Stimulated activated effector memory CD8-positive, alpha-beta T cell treated with anti-CD3 and anti-CD28 coated beads, Interleukin-12 subunit alpha, Interleukin-12 subunit beta, amount 100 ng/mL, for 72 hours (primary cell): Measurements from ENCODE around the gene MAN2A1.

Experiments used
- ATAC-seq: fragments of 150-1000 bp; cut with Tn5 transposase; 2 replicates; pipeline ENCODE4 v1.10.0; 2021
- DNase-seq, 2 donors: peaks; one replicate each; pipeline ENCODE4 v3.0.0; 2021 to 2022; ENCODE audit warnings: low spot score in 2 of 2
- H3K27ac Mint-ChIP-seq: one replicate; pipeline ENCODE4 v1.8.0; 2022; ENCODE audit warnings: mild to moderate bottlenecking, mixed read lengths
- H3K36me3 Mint-ChIP-seq: one replicate; pipeline ENCODE4 v1.8.0; 2022; ENCODE audit warnings: mild to moderate bottlenecking, mixed read lengths
- H3K4me1 Mint-ChIP-seq: one replicate; pipeline ENCODE4 v1.8.0; 2022; ENCODE audit warnings: mixed read lengths
- H3K4me3 Mint-ChIP-seq: one replicate; pipeline ENCODE4 v1.8.0; 2022; ENCODE audit warnings: mild to moderate bottlenecking, mixed read lengths
- H3K9me3 Mint-ChIP-seq: one replicate; pipeline ENCODE4 v1.8.0; 2022; ENCODE audit warnings: mixed read lengths

Gene MAN2A1

GRCh38 chr5:109693535-109694400 is 4.0 kb downstream of the MAN2A1 start:
- DNase-seq (no peak), ATAC-seq (no peak)
- Mint-ChIP-seq H3K9me3 (no peaks in the 10 kb centered on the region), H3K4me3 (peak overlapping the region; percentile 83), H3K36me3 (peaks cover 14% of the 10 kb centered on the region), H3K27ac (peak overlapping the region; percentile 71), H3K4me1 (peaks cover 72% of the 10 kb centered on the region)

DNA sequence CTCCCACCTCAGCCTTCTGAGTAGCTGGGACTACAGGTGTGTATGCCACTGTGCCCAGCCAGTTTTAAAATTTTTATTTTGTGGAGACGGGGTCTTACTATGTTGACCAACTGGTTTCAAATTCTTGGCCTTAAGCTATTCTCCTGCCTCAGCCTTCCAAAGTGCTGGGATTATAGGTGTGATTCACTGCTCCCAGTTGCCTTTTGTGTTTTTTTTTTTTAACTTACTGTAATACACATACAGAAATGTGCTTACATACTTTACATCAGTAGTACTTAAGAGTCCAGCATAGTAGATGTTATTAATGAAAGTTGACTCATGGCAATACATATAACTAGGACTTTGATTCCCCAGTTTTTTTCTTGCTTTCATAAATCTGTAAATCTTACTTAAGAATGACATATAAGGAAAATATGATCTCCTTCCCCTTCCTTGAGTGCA is 4.7 kb downstream of the MAN2A1 start:
- H3K4me1 Mint-ChIP-seq = peaks cover 74% of the 10 kb centered on the region
- H3K27ac Mint-ChIP-seq = peak overlapping the region; percentile 71
- peaks cover 14% of the 10 kb centered on the region for H3K36me3 Mint-ChIP-seq
- ATAC-seq (no peak), DNase-seq (no peak)
- peak overlapping the region; percentile 32 for H3K4me3 Mint-ChIP-seq
- H3K9me3 Mint-ChIP-seq = no peaks in the 10 kb centered on the region

DNA sequence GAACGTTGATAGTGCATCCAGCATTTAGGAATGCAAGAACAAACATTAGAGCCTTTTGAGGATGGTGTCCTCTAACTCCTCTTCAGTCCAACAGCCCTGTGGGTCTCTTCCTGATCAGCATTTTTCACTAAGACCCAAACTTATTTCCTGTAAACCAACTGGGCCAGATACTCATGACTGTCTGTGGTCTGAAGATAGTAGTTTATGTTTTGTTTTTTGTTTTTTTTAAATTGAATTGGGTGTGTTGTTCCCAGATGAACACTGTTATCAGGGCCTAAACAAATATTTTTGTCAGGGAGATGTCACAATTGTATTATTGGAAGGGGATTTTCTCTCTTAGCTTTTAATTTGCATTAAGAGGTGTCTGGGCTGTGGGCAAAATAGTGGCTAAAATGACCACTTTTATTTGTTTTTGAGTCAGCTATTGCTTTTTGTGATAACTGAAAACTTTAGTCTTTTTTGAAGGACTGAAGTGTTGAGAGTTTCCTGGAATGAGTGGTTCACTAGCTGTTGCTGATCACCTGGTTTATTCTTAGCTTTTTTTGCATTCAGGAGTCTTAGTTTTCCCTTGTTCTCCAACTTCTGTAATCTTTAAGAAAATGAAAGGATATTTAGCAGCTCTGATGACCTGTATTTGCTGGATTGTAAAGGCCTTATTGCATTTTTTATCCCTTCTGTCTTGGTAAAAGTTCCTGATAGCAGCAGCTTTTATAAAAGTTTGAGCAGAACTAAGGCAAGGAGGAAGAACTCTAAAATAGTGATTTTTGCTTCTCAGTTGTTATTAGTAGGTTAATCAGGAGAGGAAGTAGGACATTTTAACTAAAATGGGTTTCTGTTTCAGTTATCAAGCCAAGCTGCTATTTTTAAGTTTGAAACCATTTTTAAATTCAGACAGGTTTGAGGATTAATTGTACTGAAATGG is 5.5 kb downstream of the MAN2A1 start:
- ATAC-seq (peak; percentile 63), DNase-seq (no peak)
- Mint-ChIP-seq H3K9me3 (no peaks in the 10 kb centered on the region), H3K4me1 (peaks cover 74% of the 10 kb centered on the region), H3K27ac (peak overlapping the region; percentile 71), H3K4me3 (peak overlapping the region; percentile 32), H3K36me3 (peaks cover 14% of the 10 kb centered on the region)

DNA sequence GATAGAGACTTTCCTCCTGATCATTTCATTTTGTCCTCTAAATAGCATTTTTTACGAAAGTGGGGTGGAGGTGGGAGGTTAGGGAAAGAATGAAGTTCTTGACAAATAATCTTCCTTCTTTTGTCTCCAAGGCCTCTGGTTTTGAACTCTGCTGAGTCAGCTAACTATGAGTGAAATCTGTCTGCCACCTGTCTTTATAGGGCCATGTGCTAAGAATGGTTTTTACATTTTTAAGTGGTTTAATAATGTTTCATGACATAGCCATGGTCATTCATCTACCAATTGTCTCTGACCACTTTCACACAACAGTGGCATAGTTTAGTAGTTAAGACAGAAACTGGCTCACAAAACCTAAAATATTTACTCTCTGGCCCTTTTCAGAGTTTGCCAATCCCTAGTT is 7.6 kb downstream of the MAN2A1 start:
- H3K4me3 Mint-ChIP-seq = no peak overlapping the region
- no peak for DNase-seq
- H3K4me1 Mint-ChIP-seq = peaks cover 74% of the 10 kb centered on the region
- peaks cover 7% of the 10 kb centered on the region for H3K36me3 Mint-ChIP-seq
- H3K9me3 Mint-ChIP-seq = no peaks in the 10 kb centered on the region
- ATAC-seq = no peak
- H3K27ac Mint-ChIP-seq = no peak overlapping the region

DNA sequence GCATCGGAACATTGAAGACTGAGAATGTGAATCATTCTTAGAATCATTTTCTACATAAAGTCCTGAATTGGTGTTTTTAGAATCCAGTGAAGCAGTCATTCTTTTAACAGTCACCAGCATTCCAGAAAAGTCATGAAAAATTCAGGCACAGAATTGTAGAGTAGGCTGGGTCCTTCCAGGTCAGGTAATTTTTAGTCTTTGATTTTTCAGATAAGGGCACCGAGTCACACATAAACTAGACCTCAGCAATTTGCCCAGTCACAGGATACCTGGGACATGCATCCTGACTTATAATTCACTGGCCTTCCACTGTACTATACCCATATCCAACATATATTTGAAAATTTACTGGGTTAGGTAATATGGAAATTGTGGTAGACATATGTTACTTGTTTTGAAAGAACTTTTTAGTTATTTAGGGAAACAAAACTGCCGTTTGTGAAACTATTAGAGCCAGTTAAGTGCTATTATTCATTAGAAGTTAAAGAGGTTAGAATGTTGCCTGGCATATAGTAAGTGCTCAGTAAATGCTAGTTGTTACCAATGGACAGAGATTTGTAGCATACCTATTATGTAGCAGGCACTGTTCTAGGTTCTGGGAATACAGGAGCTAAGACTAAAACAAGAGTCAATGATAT is 10.9 kb downstream of the MAN2A1 start:
- H3K9me3 Mint-ChIP-seq = no peaks in the 10 kb centered on the region
- H3K36me3 Mint-ChIP-seq = peaks cover 7% of the 10 kb centered on the region
- peaks cover 49% of the 10 kb centered on the region for H3K4me1 Mint-ChIP-seq
- no peak for ATAC-seq
- no peak overlapping the region for H3K27ac Mint-ChIP-seq
- H3K4me3 Mint-ChIP-seq = no peak overlapping the region
- DNase-seq = no peak

- Mint-ChIP-seq H3K36me3 (peaks cover 7% of the 10 kb centered on the region), H3K4me3 (no peak overlapping the region), H3K27ac (no peak overlapping the region), H3K4me1 (peaks cover 46% of the 10 kb centered on the region), H3K9me3 (no peaks in the 10 kb centered on the region)
- ATAC-seq (no peak), DNase-seq (no peak)
Observed at GRCh38 chr5:109701252-109701651, 11.5 kb downstream of the MAN2A1 start.

GRCh38 chr5:109701792-109702191 is 12.1 kb downstream of the MAN2A1 start:
- DNase-seq (no peak), ATAC-seq (no peak)
- Mint-ChIP-seq H3K4me3 (no peak overlapping the region), H3K36me3 (peaks cover 7% of the 10 kb centered on the region), H3K4me1 (peaks cover 41% of the 10 kb centered on the region), H3K27ac (no peak overlapping the region), H3K9me3 (no peaks in the 10 kb centered on the region)

DNA sequence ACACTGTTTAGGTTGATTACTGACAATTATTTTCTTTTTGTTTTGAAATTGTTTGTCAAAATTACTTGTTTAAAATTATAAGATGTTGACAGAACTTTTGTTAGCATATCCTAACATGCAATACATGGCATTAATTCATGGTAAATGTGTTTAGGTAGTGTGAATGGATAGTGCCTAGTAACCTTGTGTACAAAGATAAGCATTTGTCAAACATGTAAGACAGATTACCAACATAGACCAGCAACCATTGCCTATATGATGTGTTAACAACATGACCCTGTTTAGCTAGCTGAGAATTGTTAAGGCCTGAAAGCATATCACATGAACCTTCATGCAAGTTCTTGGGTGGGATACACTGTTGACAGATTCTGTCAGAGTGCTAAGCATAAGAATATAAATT is 13.4 kb downstream of the MAN2A1 start:
- Mint-ChIP-seq H3K27ac (no peak overlapping the region), H3K4me3 (no peak overlapping the region), H3K9me3 (no peaks in the 10 kb centered on the region), H3K4me1 (peaks cover 46% of the 10 kb centered on the region), H3K36me3 (peaks cover 7% of the 10 kb centered on the region)
- ATAC-seq (no peak), DNase-seq (no peak)

GRCh38 chr5:109703829-109704228 is 14.1 kb downstream of the MAN2A1 start:
- Mint-ChIP-seq H3K36me3 (peaks cover 7% of the 10 kb centered on the region), H3K27ac (no peak overlapping the region), H3K9me3 (no peaks in the 10 kb centered on the region), H3K4me1 (peaks cover 49% of the 10 kb centered on the region), H3K4me3 (no peak overlapping the region)
- no peak for ATAC-seq
- no peak for DNase-seq

DNA sequence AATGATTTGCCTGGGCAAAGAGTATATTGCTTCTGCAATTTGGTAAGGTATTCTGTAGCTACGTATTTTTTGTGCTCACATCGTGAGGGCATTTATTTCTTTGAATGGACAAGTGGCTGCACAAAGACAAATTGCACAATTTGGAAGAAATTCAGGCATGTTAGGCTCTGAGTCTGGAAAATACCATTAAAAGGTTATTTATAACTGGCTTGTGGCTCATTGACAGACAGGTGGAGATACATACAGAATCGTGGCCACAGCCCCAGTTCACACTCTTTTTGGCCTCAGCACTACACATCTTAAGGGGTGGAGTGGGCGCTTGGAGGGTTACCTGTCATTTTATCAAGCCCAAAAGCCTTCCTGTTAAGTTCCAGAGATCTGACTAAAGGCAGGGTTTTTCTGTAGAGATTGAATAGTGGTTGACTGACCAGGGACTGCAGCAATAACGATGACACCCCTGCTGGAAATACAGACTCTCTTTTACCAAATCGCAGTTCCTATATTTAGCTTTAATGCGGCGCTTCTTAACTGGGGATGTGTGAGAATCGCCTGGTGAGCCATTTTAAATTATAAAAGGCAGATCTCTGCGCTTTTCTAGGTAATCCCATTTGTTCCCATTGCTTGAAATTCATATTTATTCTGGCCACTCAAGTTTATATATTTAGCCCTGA is 14.7 kb downstream of the MAN2A1 start:
- H3K4me1 Mint-ChIP-seq = peaks cover 49% of the 10 kb centered on the region
- DNase-seq = no peak
- H3K9me3 Mint-ChIP-seq = no peaks in the 10 kb centered on the region
- H3K4me3 Mint-ChIP-seq = no peak overlapping the region
- H3K36me3 Mint-ChIP-seq = peaks cover 7% of the 10 kb centered on the region
- no peak overlapping the region for H3K27ac Mint-ChIP-seq
- ATAC-seq = no peak

GRCh38 chr5:109705596-109705995 is 15.9 kb downstream of the MAN2A1 start:
- Mint-ChIP-seq H3K36me3 (no peaks in the 10 kb centered on the region), H3K27ac (no peak overlapping the region), H3K9me3 (no peaks in the 10 kb centered on the region), H3K4me1 (peaks cover 50% of the 10 kb centered on the region), H3K4me3 (no peak overlapping the region)
- no peak for DNase-seq
- no peak for ATAC-seq

- H3K9me3 Mint-ChIP-seq = no peaks in the 10 kb centered on the region
- H3K4me1 Mint-ChIP-seq = peaks cover 48% of the 10 kb centered on the region
- no peaks in the 10 kb centered on the region for H3K36me3 Mint-ChIP-seq
- no peak overlapping the region for H3K27ac Mint-ChIP-seq
- ATAC-seq = no peak
- no peak overlapping the region for H3K4me3 Mint-ChIP-seq
- DNase-seq = no peak
Observed at GRCh38 chr5:109706095-109706494, 16.4 kb downstream of the MAN2A1 start.

- Mint-ChIP-seq H3K36me3 (no peaks in the 10 kb centered on the region), H3K4me3 (no peak overlapping the region), H3K9me3 (no peaks in the 10 kb centered on the region), H3K27ac (peak overlapping the region; percentile 0), H3K4me1 (peaks cover 50% of the 10 kb centered on the region)
- ATAC-seq (no peak), DNase-seq (no peak)
Observed at GRCh38 chr5:109707531-109707930, 17.8 kb downstream of the MAN2A1 start.

GRCh38 chr5:109708813-109709212 is 19.1 kb downstream of the MAN2A1 start:
- Mint-ChIP-seq H3K27ac (peak overlapping the region; percentile 0), H3K4me3 (no peak overlapping the region), H3K36me3 (no peaks in the 10 kb centered on the region), H3K4me1 (peaks cover 51% of the 10 kb centered on the region), H3K9me3 (no peaks in the 10 kb centered on the region)
- ATAC-seq (no peak), DNase-seq (no peak)

- ATAC-seq (no peak), DNase-seq (no peak)
- Mint-ChIP-seq H3K4me1 (peaks cover 51% of the 10 kb centered on the region), H3K4me3 (no peak overlapping the region), H3K36me3 (peaks cover 1% of the 10 kb centered on the region), H3K27ac (no peak overlapping the region), H3K9me3 (no peaks in the 10 kb centered on the region)
Observed at GRCh38 chr5:109709225-109709624, 19.5 kb downstream of the MAN2A1 start.
